ENCODE data around the gene SLC26A6.

The SLC26A6 gene

GRCh38 chr3:48597408-48597800 lies 37.9 kb downstream of the SLC26A6 start:
- DNase-seq: no peak

- no peak for DNase-seq
These were observed 38.4 kb downstream of the SLC26A6 start for GRCh38 chr3:48596676-48597407.

GRCh38 chr3:48596157-48596556 lies 39.1 kb downstream of the SLC26A6 start:
- DNase-seq: no peak

- no peak for DNase-seq
These were observed 39.6 kb downstream of the SLC26A6 start for GRCh38 chr3:48595526-48596121.

- DNase-seq: no peak
These were observed 40.2 kb downstream of the SLC26A6 start, which contains the start of gene COL7A1 for GRCh38 chr3:48595075-48595525. Gene COL7A1 (minus strand): TSS chr3:48595329. CDS start chr3:48595159, 170 bp downstream.

GRCh38 chr3:48594417-48595049 lies 40.7 kb downstream of the SLC26A6 start:
- DNase-seq: no peak

GRCh38 chr3:48593337-48593736 lies 41.9 kb downstream of the SLC26A6 start:
- DNase-seq: no peak

GRCh38 chr3:48592519-48593087 lies 42.7 kb downstream of the SLC26A6 start:
- no peak for DNase-seq

- no peak for DNase-seq
These were observed 43.3 kb downstream of the SLC26A6 start for GRCh38 chr3:48591886-48592518.

- DNase-seq: no peak
These were observed 43.8 kb downstream of the SLC26A6 start for GRCh38 chr3:48591436-48591835.

GRCh38 chr3:48588230-48588629 lies 47.0 kb downstream of the SLC26A6 start:
- DNase-seq: no peak

- no peak for DNase-seq
These were observed 47.6 kb downstream of the SLC26A6 start for GRCh38 chr3:48587686-48588085.

- DNase-seq: no peak
These were observed 49.9 kb downstream of the SLC26A6 start for GRCh38 chr3:48585411-48585810.

- DNase-seq: no peak
These were observed 50.4 kb downstream of the SLC26A6 start for GRCh38 chr3:48584836-48585235.

GRCh38 chr3:48581621-48582481 lies 53.4 kb downstream of the SLC26A6 start:
- DNase-seq: no peak

GRCh38 chr3:48576647-48577046 lies 58.6 kb downstream of the SLC26A6 start:
- no peak for DNase-seq
